HEK293 (cell line): ENCODE measurements around the gene HPCAL1.

Source experiments
- CTCF ChIA-PET: fragments of 350-600 bp; formaldehyde crosslinking; extraction: SDS; loops from one replicate; lab custom pipeline; 2021; ENCODE audit warnings: antibody characterized with exemption; lab: Yijun Ruan, JAX
- POLR2A ChIA-PET: fragments of 300-600 bp; formaldehyde crosslinking; extraction: SDS; loops from one replicate; lab custom pipeline; 2020; ENCODE audit warnings: antibody characterized with exemption, inconsistent platforms; lab: Yijun Ruan, JAX
- H3K27ac ChIP-seq: fragments of 200-500 bp; sonication (Bioruptor generic); 2 replicates; pipeline ENCODE4 v1.5.1; 2014; ENCODE audit warnings: low read depth, low read length, control low read depth, inconsistent platforms; ENCODE audit errors: extremely low read depth
- H3K36me3 ChIP-seq, 2 experiments: fragments of 200-500 bp in 1 of 2; sonication (Bioruptor generic) in 1 of 2; 1 replicate in 1 of 2; 2 replicates in 1 of 2; pipeline ENCODE4 v1.5.1; 2014 to 2017; ENCODE audit warnings: inconsistent platforms in 2 of 2, low read length in 2 of 2; ENCODE audit not compliant: control insufficient read depth in 2 of 2, insufficient read depth in 1 of 2
- H3K4me1 ChIP-seq: fragments of 200-500 bp; sonication (Bioruptor generic); 2 replicates; pipeline ENCODE4 v1.5.1; 2014; ENCODE audit warnings: mild to moderate bottlenecking, low read length, inconsistent platforms; ENCODE audit not compliant: control insufficient read depth, insufficient read depth
- H3K4me3 ChIP-seq: 2 replicates; pipeline ENCODE4 v1.5.1; 2011; ENCODE audit warnings: low read depth, mild to moderate bottlenecking, control low read depth, low read length, moderate library complexity
- H3K9me3 ChIP-seq: fragments of 200-500 bp; sonication (Bioruptor generic); 2 replicates; pipeline ENCODE4 v1.5.1; 2014; ENCODE audit warnings: low read depth, low read length, inconsistent platforms; ENCODE audit not compliant: control insufficient read depth, insufficient read depth
- BCL11A ChIP-seq: fragments of 450-650 bp; formaldehyde crosslinking; IDR thresholded peaks from 2 replicates; pipeline ENCODE4 v1.5.1; 2016; ENCODE audit warnings: low read depth, missing biosample characterization, missing genetic modification characterization
- PRDM2 ChIP-seq: fragments of 450-650 bp; formaldehyde crosslinking; IDR thresholded peaks from 2 replicates; pipeline ENCODE4 v1.5.1; 2016; ENCODE audit warnings: missing biosample characterization, missing genetic modification characterization, borderline replicate concordance
- SCRT1 ChIP-seq: fragments of 450-650 bp; formaldehyde crosslinking; IDR thresholded peaks from 2 replicates; pipeline ENCODE4 v1.5.1; 2016; ENCODE audit warnings: missing biosample characterization, missing genetic modification characterization, borderline replicate concordance
- WT1 ChIP-seq: fragments of 450-650 bp; formaldehyde crosslinking; IDR thresholded peaks from 2 replicates; pipeline ENCODE4 v1.5.1; 2016; ENCODE audit warnings: missing biosample characterization, missing genetic modification characterization
- ZBTB21 ChIP-seq: fragments of 450-650 bp; formaldehyde crosslinking; IDR thresholded peaks from 2 replicates; pipeline ENCODE4 v1.5.1; 2017; ENCODE audit warnings: missing biosample characterization, missing genetic modification characterization
- ZNF292 ChIP-seq: fragments of 450-650 bp; formaldehyde crosslinking; IDR thresholded peaks from 2 replicates; pipeline ENCODE4 v1.5.1; 2016; ENCODE audit warnings: low read depth, missing biosample characterization, missing genetic modification characterization, borderline replicate concordance
- ZNF311 ChIP-seq: fragments of 450-650 bp; formaldehyde crosslinking; IDR thresholded peaks from 2 replicates; pipeline ENCODE4 v1.5.1; 2017; ENCODE audit warnings: missing biosample characterization, missing genetic modification characterization, borderline replicate concordance
- ZNF426 ChIP-seq: fragments of 450-650 bp; formaldehyde crosslinking; IDR thresholded peaks from 2 replicates; pipeline ENCODE4 v1.5.1; 2017; ENCODE audit warnings: missing biosample characterization, missing genetic modification characterization, mild to moderate bottlenecking, inconsistent platforms, moderate library complexity
- ZNF580 ChIP-seq: fragments of 450-650 bp; formaldehyde crosslinking; IDR thresholded peaks from 2 replicates; pipeline ENCODE4 v1.5.1; 2016; ENCODE audit warnings: missing biosample characterization, missing genetic modification characterization
- ZNF585B ChIP-seq: fragments of 450-650 bp; formaldehyde crosslinking; IDR thresholded peaks from 2 replicates; pipeline ENCODE4 v1.5.1; 2016; ENCODE audit warnings: missing biosample characterization, missing genetic modification characterization
- ZNF629 ChIP-seq: fragments of 450-650 bp; formaldehyde crosslinking; IDR thresholded peaks from 2 replicates; pipeline ENCODE4 v1.5.1; 2017; ENCODE audit warnings: missing biosample characterization, missing genetic modification characterization
- ZNF664 ChIP-seq: fragments of 450-650 bp; formaldehyde crosslinking; IDR thresholded peaks from 2 replicates; pipeline ENCODE4 v1.5.1; 2016; ENCODE audit warnings: missing biosample characterization, missing genetic modification characterization
- ZNF677 ChIP-seq: fragments of 450-650 bp; IDR thresholded peaks from 2 replicates; pipeline ENCODE4 v1.5.0; 2018; ENCODE audit warnings: missing biosample characterization, mild to moderate bottlenecking, missing genetic modification characterization, moderate library complexity
- ZNF692 ChIP-seq: fragments of 450-650 bp; formaldehyde crosslinking; IDR thresholded peaks from 2 replicates; pipeline ENCODE4 v1.5.1; 2016; ENCODE audit warnings: missing biosample characterization, missing genetic modification characterization
- ZNF792 ChIP-seq: fragments of 450-650 bp; formaldehyde crosslinking; IDR thresholded peaks from 2 replicates; pipeline ENCODE4 v1.5.1; 2016; ENCODE audit warnings: missing biosample characterization, missing genetic modification characterization
- ZSCAN16 ChIP-seq: fragments of 450-650 bp; formaldehyde crosslinking; IDR thresholded peaks from 2 replicates; pipeline ENCODE4 v1.5.1; 2016; ENCODE audit warnings: missing biosample characterization, missing genetic modification characterization
- TF ChIP-seq, protein P1 (sequence below): fragments of 450-650 bp; formaldehyde crosslinking; IDR thresholded peaks from 2 replicates; pipeline ENCODE4 v1.5.1; 2016; ENCODE audit warnings: missing biosample characterization, missing genetic modification characterization
- TF ChIP-seq, protein P2 (sequence below): fragments of 450-650 bp; formaldehyde crosslinking; IDR thresholded peaks from 2 replicates; pipeline ENCODE4 v1.5.1; 2017; ENCODE audit warnings: missing biosample characterization, missing genetic modification characterization

HPCAL1 gene

DNA sequence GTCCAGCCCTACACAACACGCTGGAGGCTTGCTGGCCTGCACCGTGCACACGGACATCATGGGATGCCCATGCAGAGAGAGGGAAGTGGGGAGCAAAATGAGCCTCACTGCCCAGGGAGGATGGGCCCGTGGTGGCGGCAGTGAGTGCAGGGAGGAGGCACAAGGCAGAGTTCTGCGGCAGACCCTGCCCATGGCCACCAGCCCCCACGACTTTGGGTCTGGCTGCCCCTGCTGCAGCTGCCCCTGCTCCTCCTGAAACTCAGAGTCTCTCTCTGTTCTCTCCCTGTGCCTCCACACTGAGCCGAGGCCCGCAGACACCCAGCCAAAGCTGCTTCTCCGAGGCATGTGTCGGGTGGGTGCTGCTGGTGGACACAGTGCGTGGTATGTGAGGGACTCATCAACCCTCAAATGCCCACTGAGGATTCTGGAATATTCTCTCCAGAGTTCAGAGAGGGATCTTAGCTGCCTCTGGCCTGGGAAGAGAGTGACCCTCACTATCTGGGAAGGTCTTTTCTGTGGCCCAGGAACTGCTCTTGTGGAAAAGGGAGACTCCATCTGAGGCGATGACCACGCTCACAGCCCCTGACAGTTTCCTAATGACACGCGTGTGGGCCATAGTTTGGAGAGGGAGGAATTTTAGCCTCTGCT lies 45.1 kb upstream of the HPCAL1 start (continued):
- TF ChIP-seq SCRT1 (tag by site-specific recombination) (no peak), ZNF792 (no peak), ZNF692 (no peak), BCL11A (tag by site-specific recombination) (no peak), ZNF585B (no peak), WT1 (tag by site-specific recombination) (no peak), ZNF292 (tag by site-specific recombination) (no peak), PRDM2 (tag by site-specific recombination) (no peak), ZNF664 (no peak), ZNF311 (tag by site-specific recombination) (no peak)

DNA sequence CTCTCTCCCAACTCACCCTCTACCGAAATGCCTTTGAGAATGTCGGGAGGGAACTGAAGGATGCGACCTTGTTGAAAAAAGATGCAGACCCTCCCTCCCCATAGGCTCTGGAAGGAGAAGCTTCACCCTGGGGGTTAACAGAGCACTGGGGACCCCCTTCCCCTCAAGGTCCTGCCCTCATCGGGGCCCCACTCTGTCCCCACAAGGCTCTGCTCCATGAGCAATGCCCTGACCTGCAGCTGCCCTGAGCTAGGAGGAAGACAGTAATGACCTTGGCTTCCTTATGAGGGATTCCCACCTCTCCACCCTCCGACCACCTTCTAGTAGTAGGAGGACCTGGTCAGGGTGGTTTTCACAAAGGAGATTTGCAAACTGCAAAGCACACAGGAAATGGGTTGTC lies 44.4 kb upstream of the HPCAL1 start:
- ChIA-PET CTCF (interaction anchor here (0.6 kb wide), 1 partner anchor 31 kb away, joined by 3 read pairs; no protein-coding TSS in a partner anchor), POLR2A (no interaction called here)
- no peaks in the 10 kb centered on the region for H3K9me3 ChIP-seq
- TF ChIP-seq ZBTB21 (no peak), ZNF677 (no peak), ZSCAN16 (no peak), ZNF426 (tag by site-specific recombination) (no peak), ZNF580 (tag by site-specific recombination) (no peak), ZNF792 (no peak), ZNF629 (tag by site-specific recombination) (no peak), WT1 (tag by site-specific recombination) (no peak)
- TF ChIP-seq, protein P1, sequence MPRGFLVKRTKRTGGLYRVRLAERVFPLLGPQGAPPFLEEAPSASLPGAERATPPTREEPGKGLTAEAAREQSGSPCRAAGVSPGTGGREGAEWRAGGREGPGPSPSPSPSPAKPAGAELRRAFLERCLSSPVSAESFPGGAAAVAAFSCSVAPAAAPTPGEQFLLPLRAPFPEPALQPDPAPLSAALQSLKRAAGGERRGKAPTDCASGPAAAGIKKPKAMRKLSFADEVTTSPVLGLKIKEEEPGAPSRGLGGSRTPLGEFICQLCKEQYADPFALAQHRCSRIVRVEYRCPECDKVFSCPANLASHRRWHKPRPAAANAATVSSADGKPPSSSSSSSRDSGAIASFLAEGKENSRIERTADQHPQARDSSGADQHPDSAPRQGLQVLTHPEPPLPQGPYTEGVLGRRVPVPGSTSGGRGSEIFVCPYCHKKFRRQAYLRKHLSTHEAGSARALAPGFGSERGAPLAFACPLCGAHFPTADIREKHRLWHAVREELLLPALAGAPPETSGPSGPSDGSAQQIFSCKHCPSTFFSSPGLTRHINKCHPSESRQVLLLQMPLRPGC (tag by site-specific recombination) = no peak
- TF ChIP-seq, protein P2, sequence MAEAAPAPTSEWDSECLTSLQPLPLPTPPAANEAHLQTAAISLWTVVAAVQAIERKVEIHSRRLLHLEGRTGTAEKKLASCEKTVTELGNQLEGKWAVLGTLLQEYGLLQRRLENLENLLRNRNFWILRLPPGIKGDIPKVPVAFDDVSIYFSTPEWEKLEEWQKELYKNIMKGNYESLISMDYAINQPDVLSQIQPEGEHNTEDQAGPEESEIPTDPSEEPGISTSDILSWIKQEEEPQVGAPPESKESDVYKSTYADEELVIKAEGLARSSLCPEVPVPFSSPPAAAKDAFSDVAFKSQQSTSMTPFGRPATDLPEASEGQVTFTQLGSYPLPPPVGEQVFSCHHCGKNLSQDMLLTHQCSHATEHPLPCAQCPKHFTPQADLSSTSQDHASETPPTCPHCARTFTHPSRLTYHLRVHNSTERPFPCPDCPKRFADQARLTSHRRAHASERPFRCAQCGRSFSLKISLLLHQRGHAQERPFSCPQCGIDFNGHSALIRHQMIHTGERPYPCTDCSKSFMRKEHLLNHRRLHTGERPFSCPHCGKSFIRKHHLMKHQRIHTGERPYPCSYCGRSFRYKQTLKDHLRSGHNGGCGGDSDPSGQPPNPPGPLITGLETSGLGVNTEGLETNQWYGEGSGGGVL (tag by site-specific recombination) = no peak
- no peaks in the 10 kb centered on the region for H3K4me1 ChIP-seq
- H3K36me3 ChIP-seq = no peaks in the 10 kb centered on the region
- no peak overlapping the region for H3K4me3 ChIP-seq
- H3K27ac ChIP-seq = no peak overlapping the region
